GM10248 (cell line): ENCODE results near the gene OLFM4.

ENCODE experiments used
- CTCF ChIA-PET: fragments of 300-600 bp; sonication (Branson Sonifier 250); formaldehyde crosslinking; extraction: SDS; loops from one replicate; lab custom pipeline; 2021; ENCODE audit warnings: antibody characterized with exemption; lab: Yijun Ruan, JAX
- POLR2A ChIA-PET: fragments of 350-650 bp; sonication (Branson Sonifier 250); formaldehyde crosslinking; extraction: SDS; loops from one replicate; lab custom pipeline; 2020; ENCODE audit warnings: antibody characterized with exemption; lab: Yijun Ruan, JAX
- DNase-seq: peaks from one replicate; pipeline ENCODE4 v3.0.0; 2012; ENCODE audit errors: extremely low spot score
- TF ChIP-seq, protein P1 (sequence below): IDR thresholded peaks from 2 replicates; pipeline ENCODE4 v1.5.1; 2012; ENCODE audit warnings: mild to moderate bottlenecking, low read depth; ENCODE audit errors: extremely low read depth, missing control alignments, control extremely low read depth

Gene OLFM4

DNA sequence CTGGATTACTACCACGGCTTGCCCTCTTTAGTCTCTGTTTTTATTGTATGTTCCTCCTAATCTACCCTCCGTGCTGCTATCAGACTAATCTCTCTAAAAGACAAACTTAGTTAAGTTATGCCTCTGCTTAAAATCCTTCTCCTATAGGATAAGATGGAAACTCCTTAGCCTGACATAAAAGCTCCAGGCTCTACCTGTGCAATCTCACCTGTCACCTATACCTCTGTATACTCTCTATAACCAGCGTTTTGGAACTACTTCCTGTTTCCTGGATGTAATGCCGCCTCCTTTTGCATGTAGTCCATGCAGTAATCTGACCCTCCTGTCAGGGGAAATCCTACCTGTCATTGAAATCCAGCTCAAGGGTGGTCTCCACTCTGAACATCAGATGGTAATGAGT lies 41.2 kb downstream of the OLFM4 start:
- ChIA-PET CTCF (interaction anchor here (1.7 kb wide), 1 partner anchor 12 kb away, joined by 5 read pairs; no protein-coding TSS in a partner anchor), POLR2A (no interaction called here)
- TF ChIP-seq, protein P1, sequence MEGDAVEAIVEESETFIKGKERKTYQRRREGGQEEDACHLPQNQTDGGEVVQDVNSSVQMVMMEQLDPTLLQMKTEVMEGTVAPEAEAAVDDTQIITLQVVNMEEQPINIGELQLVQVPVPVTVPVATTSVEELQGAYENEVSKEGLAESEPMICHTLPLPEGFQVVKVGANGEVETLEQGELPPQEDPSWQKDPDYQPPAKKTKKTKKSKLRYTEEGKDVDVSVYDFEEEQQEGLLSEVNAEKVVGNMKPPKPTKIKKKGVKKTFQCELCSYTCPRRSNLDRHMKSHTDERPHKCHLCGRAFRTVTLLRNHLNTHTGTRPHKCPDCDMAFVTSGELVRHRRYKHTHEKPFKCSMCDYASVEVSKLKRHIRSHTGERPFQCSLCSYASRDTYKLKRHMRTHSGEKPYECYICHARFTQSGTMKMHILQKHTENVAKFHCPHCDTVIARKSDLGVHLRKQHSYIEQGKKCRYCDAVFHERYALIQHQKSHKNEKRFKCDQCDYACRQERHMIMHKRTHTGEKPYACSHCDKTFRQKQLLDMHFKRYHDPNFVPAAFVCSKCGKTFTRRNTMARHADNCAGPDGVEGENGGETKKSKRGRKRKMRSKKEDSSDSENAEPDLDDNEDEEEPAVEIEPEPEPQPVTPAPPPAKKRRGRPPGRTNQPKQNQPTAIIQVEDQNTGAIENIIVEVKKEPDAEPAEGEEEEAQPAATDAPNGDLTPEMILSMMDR, result no peak
- no peak for DNase-seq

- CTCF ChIA-PET, result no interaction called here
- TF ChIP-seq, protein P1, result no peak
- DNase-seq, result no peak
- POLR2A ChIA-PET, result no interaction called here
Observed at GRCh38 chr13:53073711-53074110, 45.1 kb downstream of the OLFM4 start.

- TF ChIP-seq, protein P1, result no peak
- CTCF ChIA-PET, result no interaction called here
Observed at GRCh38 chr13:53074114-53074513, 45.5 kb downstream of the OLFM4 start.

DNA sequence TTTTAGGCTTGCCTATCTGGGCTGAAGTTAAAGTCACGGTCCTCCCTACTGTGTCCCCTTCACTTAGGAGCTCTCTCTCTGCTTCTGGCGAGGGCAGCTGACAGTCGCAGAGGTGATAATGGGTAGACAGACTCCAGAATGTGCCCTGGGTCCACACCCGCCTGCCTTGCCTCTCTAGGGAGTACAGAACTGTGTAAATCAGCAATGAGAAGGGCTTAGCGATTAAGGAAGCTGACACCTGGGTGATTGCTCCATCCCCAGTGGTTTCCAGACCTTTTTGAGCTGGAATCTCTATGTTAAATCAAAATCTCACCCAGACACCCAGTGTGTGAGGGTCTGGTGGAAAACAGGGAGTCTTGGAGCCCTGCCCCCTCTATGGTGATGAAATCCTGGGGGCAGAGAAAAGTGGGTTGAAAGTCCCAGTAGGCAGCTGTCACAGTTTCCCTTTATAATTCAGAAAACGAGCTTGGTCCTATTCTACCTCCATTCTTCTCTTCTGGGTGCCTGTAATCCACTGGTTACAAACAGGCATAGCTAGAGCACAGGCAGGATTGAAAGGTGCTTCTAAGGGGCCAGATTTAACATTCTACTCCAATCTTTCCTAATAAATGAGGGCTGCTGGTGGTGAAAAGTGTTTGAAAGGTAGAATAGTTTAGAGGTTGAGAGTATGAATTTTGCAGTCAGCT lies 46.9 kb downstream of the OLFM4 start:
- ChIA-PET CTCF (interaction anchor here (1.4 kb wide), 1 partner anchor 9 kb away, joined by 4 read pairs; no protein-coding TSS in a partner anchor), POLR2A (no interaction called here)
- TF ChIP-seq, protein P1, result no peak
- no peak for DNase-seq

More at GRCh38 chr13:53074114-53074513, 45.5 kb downstream of the OLFM4 start:
- no peak for DNase-seq
- POLR2A ChIA-PET, result no interaction called here

- TF ChIP-seq, protein P1, result no peak
- no peak for DNase-seq
- POLR2A ChIA-PET, result no interaction called here
- CTCF ChIA-PET, result no interaction called here
Observed at GRCh38 chr13:53079691-53080090, 51.1 kb downstream of the OLFM4 start.

DNA sequence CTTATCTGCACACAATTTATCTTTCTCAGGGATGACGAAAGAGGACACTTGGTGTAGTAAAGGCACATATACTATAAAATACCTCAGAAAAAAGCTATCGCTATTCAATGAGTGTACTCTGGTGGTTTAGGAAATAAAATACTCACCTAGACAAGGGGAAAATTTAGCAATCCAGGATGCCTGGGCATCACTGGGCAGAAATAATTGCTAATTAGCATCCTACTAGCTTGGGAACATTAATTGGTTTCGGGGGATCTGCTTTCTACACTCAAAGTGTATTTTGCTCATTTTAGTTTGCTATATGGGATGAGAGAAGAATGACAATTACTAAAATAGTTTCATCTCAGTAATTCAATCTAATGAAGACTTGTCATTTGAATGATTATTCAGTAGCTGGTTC lies 60.3 kb downstream of the OLFM4 start:
- DNase-seq, result no peak
- ChIA-PET CTCF (interaction anchor here (1.0 kb wide), 1 partner anchor 121 kb away, joined by 3 read pairs; no protein-coding TSS in a partner anchor), POLR2A (no interaction called here)
- TF ChIP-seq, protein P1, result no peak
